ENCODE measurements around the gene IMMT. TPM values are rescaled to one million over a fixed set of nuclear protein-coding genes. Genes with fewer than 3 reads are reported as not detected.
A peak's percentile ranks its signal among the peaks of the same experiment; 100 is the strongest.

The IMMT gene
- total and polyA plus RNA-seq, 9 of the 15 experiments (the other 6 are each of a cell fraction or from before 2014, with no cell fraction given) = 119 to 294 (median 140) TPM

- TF ChIP-seq ZFP36 (IDR thresholded peaks at IDR 0.05; ENCODE audit: low read depth, low read length, partially characterized antibody) (peak; percentile 89), RBM25 (IDR thresholded peaks at IDR 0.05; ENCODE audit: low read depth, low read length, severe bottlenecking) (peak; percentile 90), NELFE (IDR thresholded peaks at IDR 0.05; ENCODE audit: insufficient read depth, insufficient read length) (no peak), BCOR (IDR thresholded peaks at IDR 0.05) (peak; percentile 74; the same call in 1 of the 2 replicates), HSF4 (CRISPR knock-in tag; IDR thresholded peaks at IDR 0.05; ENCODE audit: borderline replicate concordance) (0 out of 2 replicates have a peak, but pooled peaks have one; percentile 27), KDM1A (IDR thresholded peaks at IDR 0.05) (peak; percentile 65 to 67; a peak in 1 of 4 replicates)
These were observed 8.4 kb upstream of the IMMT start (continued) for GRCh38 chr2:86203614-86204013.

DNA sequence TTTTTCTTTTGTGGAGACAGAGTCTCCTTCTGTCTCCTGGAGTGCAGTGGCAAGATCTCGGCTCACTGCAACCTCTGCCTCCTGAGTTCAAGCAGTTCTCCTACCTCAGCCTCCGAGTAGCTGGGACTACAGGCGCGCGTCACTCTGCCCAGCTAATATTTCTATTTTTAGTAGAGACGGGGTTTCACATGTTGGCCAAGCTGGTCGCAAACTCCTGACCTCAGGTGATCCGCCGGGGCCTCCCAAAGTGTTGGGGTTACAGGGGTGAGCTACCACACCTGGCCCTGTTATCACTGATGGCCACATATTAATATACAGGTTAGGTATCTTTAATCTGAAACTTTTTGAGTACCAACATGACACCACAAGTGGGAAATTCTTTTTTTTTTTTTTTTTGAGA is 7.4 kb upstream of the IMMT start:
- intact Hi-C loops (cut with micrococcal nuclease) (no loop called here), in situ Hi-C loops (cut with MboI) (no loop called here)
- ChIA-PET POLR2A (interaction anchor here (2.1 to 13.6 kb wide), 2 partner anchors 9 to 12 kb away, joined by 7 to 134 read pairs; no protein-coding TSS in a partner anchor), CTCF (ENCODE audit: low intra/inter-chr PET ratio) (no interaction called here)
- Histone ChIP-seq H3K36me3 (ENCODE audit: control insufficient read depth, insufficient read depth, low read length) (peaks cover 38% of the 10 kb centered on the region), H3K4me1 (replicated peaks in 1 of 2; ENCODE audit: control insufficient read depth in 2 of 2, insufficient read depth in 2 of 2, low read length in 2 of 2) (peaks cover 11 to 23% of the 10 kb centered on the region in 2 experiments), H4K20me1 (replicated peaks; ENCODE audit: control insufficient read depth, insufficient read depth, low read length) (no peaks in the 10 kb centered on the region), H3K27me3 (ENCODE audit: control insufficient read depth in 2 of 2, insufficient read depth in 2 of 2, low read length in 2 of 2) (no peaks in the 10 kb centered on the region), H3K9me3 (replicated peaks; ENCODE audit: control insufficient read depth, insufficient read depth, low read depth, low read length) (no peaks in the 10 kb centered on the region), H3K9me1 (ENCODE audit: control insufficient read depth, insufficient read depth, low read length) (no peaks in the 10 kb centered on the region), H3K4me3 (peak overlapping the region; percentile 28; the same call in 1 of the 2 replicates), H3K9ac (ENCODE audit: insufficient read depth in 1 of 2, low read depth in 2 of 2, low read length in 2 of 2) (peak overlapping the region in 1 of 2 experiments; percentile 93; a peak in 2 of 4 replicates), H3K4me2 (ENCODE audit: insufficient read depth, low read length) (peak overlapping the region; percentile 94; the same call in 1 of the 2 replicates), H3K79me2 (ENCODE audit: control insufficient read depth, insufficient read depth, low read length) (peaks cover 79% of the 10 kb centered on the region), H2AFZ (ENCODE audit: low read depth, low read length) (no peak overlapping the region), H3K27ac (ENCODE audit: extremely low read depth, low read depth, low read length) (peak overlapping the region; percentile 83; the same call in 1 of the 3 replicates)
- 42% methylated on average over 9 of the region's 9 CpGs for WGBS (ENCODE audit: insufficient coverage, low coverage, missing lambda C conversion rate)
- DNase-seq (ENCODE audit: extremely low read depth in 1 of 4, low spot score in 3 of 4) (no peak), FAIRE-seq (no peak), ATAC-seq (0 out of 3 replicates have a peak, but pooled peaks have one; percentile 4)
- BruUV-seq (replicated peaks) = no TSS peak
- no peak for TF ChIP-seq BRF1 (IDR thresholded peaks at IDR 0.05; ENCODE audit: borderline replicate concordance, extremely low read depth, insufficient read length)
- TF ChIP-seq ASH1L (IDR thresholded peaks at IDR 0.05; ENCODE audit: borderline replicate concordance, low read depth, partially characterized antibody) = no peak
- TF ChIP-seq PHF20 (IDR thresholded peaks at IDR 0.05; ENCODE audit: partially characterized antibody) = no peak
- TF ChIP-seq SP2 (IDR thresholded peaks at IDR 0.05; ENCODE audit: extremely low read depth, low read depth, low read length, poor library complexity, severe bottlenecking) = no peak
- TF ChIP-seq HMG20A (CRISPR knock-in tag; conservative IDR thresholded peaks at IDR 0.05) = no peak
- TF ChIP-seq RUNX1 (IDR thresholded peaks at IDR 0.05; ENCODE audit: low read depth) = no peak
- TF ChIP-seq ZBTB1 (CRISPR knock-in tag; IDR thresholded peaks at IDR 0.05; ENCODE audit: borderline replicate concordance, low read depth) = no peak
- TF ChIP-seq HOXB6 (CRISPR knock-in tag; IDR thresholded peaks at IDR 0.05; ENCODE audit: borderline replicate concordance) = no peak
- TF ChIP-seq IFI16 (CRISPR knock-in tag; IDR thresholded peaks at IDR 0.05) = no peak
- TF ChIP-seq FOXJ2 (tag; IDR thresholded peaks at IDR 0.05) = no peak
- no peak for TF ChIP-seq ID3 (CRISPR knock-in tag; IDR thresholded peaks at IDR 0.05)
- TF ChIP-seq ID3 (tag; IDR thresholded peaks at IDR 0.05) = no peak
- no peak for TF ChIP-seq ZNF263 (CRISPR knock-in tag; IDR thresholded peaks at IDR 0.05; ENCODE audit: borderline replicate concordance)
- TF ChIP-seq, protein P1, sequence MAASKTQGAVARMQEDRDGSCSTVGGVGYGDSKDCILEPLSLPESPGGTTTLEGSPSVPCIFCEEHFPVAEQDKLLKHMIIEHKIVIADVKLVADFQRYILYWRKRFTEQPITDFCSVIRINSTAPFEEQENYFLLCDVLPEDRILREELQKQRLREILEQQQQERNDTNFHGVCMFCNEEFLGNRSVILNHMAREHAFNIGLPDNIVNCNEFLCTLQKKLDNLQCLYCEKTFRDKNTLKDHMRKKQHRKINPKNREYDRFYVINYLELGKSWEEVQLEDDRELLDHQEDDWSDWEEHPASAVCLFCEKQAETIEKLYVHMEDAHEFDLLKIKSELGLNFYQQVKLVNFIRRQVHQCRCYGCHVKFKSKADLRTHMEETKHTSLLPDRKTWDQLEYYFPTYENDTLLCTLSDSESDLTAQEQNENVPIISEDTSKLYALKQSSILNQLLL (CRISPR knock-in tag; IDR thresholded peaks at IDR 0.05; ENCODE audit: borderline replicate concordance) = no peak
- no peak for TF ChIP-seq ZNF146 (CRISPR knock-in tag; IDR thresholded peaks at IDR 0.05; ENCODE audit: unreplicated experiment)
- TF ChIP-seq MCM3 (IDR thresholded peaks at IDR 0.05) = no peak

Measured in K562 (cell line).